Measurements from ENCODE around the gene KDM5B.
"Not testable (repeated sequence)": the region's sequence is repeated elsewhere in the genome, so short reads cannot be mapped to it uniquely, and the experiment has no call there.

Gene KDM5B

DNA sequence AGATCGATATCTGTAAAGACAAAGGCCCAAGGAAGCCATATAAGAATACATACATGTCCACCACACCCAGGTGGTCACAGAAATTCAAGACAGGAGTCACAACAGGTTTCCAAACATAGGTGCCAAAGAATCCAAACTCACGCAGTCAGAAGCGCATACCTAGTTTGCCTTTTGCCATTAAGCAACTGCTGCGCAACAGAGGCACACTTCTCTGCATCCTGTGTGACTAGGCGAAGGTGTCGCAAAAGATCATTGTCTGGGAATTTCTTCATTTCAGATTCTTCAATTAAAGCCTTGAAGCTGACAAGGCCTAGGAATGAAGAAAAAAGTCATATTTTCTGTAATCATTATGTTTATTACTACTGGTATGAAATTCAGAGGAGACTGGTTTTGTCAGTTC is 65.7 kb downstream of the KDM5B start:
- DNase-seq (ENCODE audit: low read depth), result no peak
- no peak for TF ChIP-seq CTCF (conservative IDR thresholded peaks at IDR 0.05; ENCODE audit: control insufficient read depth, insufficient read depth, low read depth, low read length)
- H3K4me3 ChIP-seq (ENCODE audit: control insufficient read depth, low read depth, low read length), result no peak overlapping the region

DNA sequence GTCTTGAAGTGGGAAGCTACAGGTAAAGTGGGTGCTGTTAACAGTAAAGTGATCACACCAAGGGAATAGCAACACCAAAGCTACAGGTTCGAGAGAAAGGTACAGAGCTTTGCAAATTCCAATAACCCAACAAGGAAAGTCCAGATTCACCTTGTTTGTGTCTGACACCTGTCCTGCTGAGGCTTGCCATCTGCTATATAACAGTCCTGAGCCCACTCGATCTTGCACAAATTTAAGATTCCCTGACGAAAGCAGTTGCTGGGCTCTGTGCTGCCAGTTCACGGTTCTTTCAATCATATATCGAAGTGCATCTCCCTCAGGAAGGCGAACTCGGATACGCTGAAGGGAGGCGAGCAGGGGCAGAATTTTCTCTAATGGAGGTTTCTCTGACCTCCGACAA is 75.0 kb downstream of the KDM5B start:
- H3K4me3 ChIP-seq (ENCODE audit: control insufficient read depth, low read depth, low read length), result no peak overlapping the region
- no peak for DNase-seq (ENCODE audit: low read depth)
- TF ChIP-seq CTCF (conservative IDR thresholded peaks at IDR 0.05; ENCODE audit: control insufficient read depth, insufficient read depth, low read depth, low read length), result no peak

- DNase-seq (ENCODE audit: low read depth), result no peak
- no peak for TF ChIP-seq CTCF (conservative IDR thresholded peaks at IDR 0.05; ENCODE audit: control insufficient read depth, insufficient read depth, low read depth, low read length)
- no peak overlapping the region for H3K4me3 ChIP-seq (ENCODE audit: control insufficient read depth, low read depth, low read length)
Observed at GRCh38 chr1:202728951-202729350, 79.3 kb downstream of the KDM5B start.

- no peak for DNase-seq (ENCODE audit: low read depth)
- H3K4me3 ChIP-seq (ENCODE audit: control insufficient read depth, low read depth, low read length), result no peak overlapping the region
- TF ChIP-seq CTCF (conservative IDR thresholded peaks at IDR 0.05; ENCODE audit: control insufficient read depth, insufficient read depth, low read depth, low read length), result no peak
Observed at GRCh38 chr1:202725526-202725925, 82.7 kb downstream of the KDM5B start.

GRCh38 chr1:202723708-202724107 is 84.5 kb downstream of the KDM5B start:
- no peak overlapping the region for H3K4me3 ChIP-seq (ENCODE audit: control insufficient read depth, low read depth, low read length)
- no peak for TF ChIP-seq CTCF (conservative IDR thresholded peaks at IDR 0.05; ENCODE audit: control insufficient read depth, insufficient read depth, low read depth, low read length)
- DNase-seq (ENCODE audit: low read depth), result no peak

- not testable (repeated sequence) for DNase-seq (ENCODE audit: low read depth); H3K4me3 ChIP-seq (ENCODE audit: control insufficient read depth, low read depth, low read length)
Observed at GRCh38 chr1:202723046-202723445, 85.2 kb downstream of the KDM5B start.

DNA sequence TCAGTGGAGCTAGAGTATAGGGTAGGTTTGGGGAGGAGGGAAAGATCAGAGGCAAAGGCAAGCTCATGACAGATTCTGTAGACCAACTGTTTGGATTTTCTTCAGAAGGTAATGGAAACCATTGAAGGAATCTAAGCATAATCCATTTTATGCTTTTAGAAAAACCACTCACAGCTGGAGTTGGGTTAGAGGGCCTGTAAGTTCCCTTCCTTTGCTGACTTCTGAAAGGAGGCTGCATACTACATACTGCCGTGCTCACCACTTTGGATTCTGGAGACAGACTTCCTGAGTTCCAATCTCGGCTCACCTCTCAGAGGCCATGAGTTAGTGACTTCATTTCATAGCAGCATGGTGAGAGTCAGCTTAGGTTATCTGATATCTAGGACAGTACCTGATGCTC is 91.6 kb downstream of the KDM5B start:
- no peak overlapping the region for H3K4me3 ChIP-seq (ENCODE audit: control insufficient read depth, low read depth, low read length)
- TF ChIP-seq CTCF (conservative IDR thresholded peaks at IDR 0.05; ENCODE audit: control insufficient read depth, insufficient read depth, low read depth, low read length), result no peak
- no peak for DNase-seq (ENCODE audit: low read depth)

GRCh38 chr1:202714202-202714601 is 94.0 kb downstream of the KDM5B start:
- DNase-seq (ENCODE audit: low read depth); H3K4me3 ChIP-seq (ENCODE audit: control insufficient read depth, low read depth, low read length): not testable (repeated sequence)
